Testis (tissue), 5 donors: ENCODE measurements around the gene ZCCHC18. TPM values are rescaled to one million over a fixed set of nuclear protein-coding genes. Genes with fewer than 3 reads are reported as not detected.
"Not testable (repeated sequence)": the region's sequence is repeated elsewhere in the genome, so short reads cannot be mapped to it uniquely, and the experiment has no call there.

Source experiments
- DNase-seq: peaks from one replicate; pipeline ENCODE4 v3.0.0-alpha.2; 2019
- H3K27ac ChIP-seq, 2 donors: fragments of 200-600 bp; sonication (generic); one replicate each; pipeline ENCODE4 v1.5.1; 2019
- H3K27me3 ChIP-seq: fragments of 200-600 bp; sonication (generic); one replicate; pipeline ENCODE4 v1.5.1; 2019
- H3K36me3 ChIP-seq: fragments of 200-600 bp; sonication (generic); one replicate; pipeline ENCODE4 v1.5.1; 2017; ENCODE audit warnings: low read depth; ENCODE audit errors: missing control alignments
- H3K4me1 ChIP-seq: fragments of 200-600 bp; sonication (generic); one replicate; pipeline ENCODE4 v1.5.1; 2019
- H3K4me3 ChIP-seq, 2 donors: fragments of 200-600 bp; sonication (generic); one replicate each; pipeline ENCODE4 v1.5.1; 2017 to 2019
- H3K9me3 ChIP-seq: fragments of 200-600 bp; sonication (generic); one replicate; pipeline ENCODE4 v1.5.1; 2017
- CTCF ChIP-seq, 3 experiments: fragments of 450-650 bp in 2 of 3; fragments of 200-600 bp in 1 of 3; sonication (generic) in 1 of 3; IDR thresholded peaks; one replicate each; pipeline ENCODE4 v1.5.1; 2016 to 2019; ENCODE audit warnings: antibody characterized with exemption in 3 of 3, mild to moderate bottlenecking in 2 of 3, moderate library complexity in 1 of 3
- POLR2A ChIP-seq: fragments of 450-650 bp; IDR thresholded peaks from one replicate; pipeline ENCODE4 v1.6.1; 2017; ENCODE audit warnings: antibody characterized with exemption, mild to moderate bottlenecking, moderate library complexity
- WGBS, 2 donors: methylation state at CpG; one replicate each; pipeline ENCODE4 v1.1.5; 2018; 5-methylcytosine and 5-hydroxymethylcytosine counted together
- intact Hi-C: fragments of 100-400 bp; cut with DNase I; formaldehyde crosslinking; loops from one replicate; pipeline ENCODE4 v1.15.1; 2023; ENCODE audit warnings: low total_unique reads
- long read RNA-seq, 2 donors: transcript quantifications; one replicate each; lab custom pipeline, GENCODE V29; 2026
- polyA plus RNA-seq: library from polyadenylated mRNA; stranded (reverse); fragments of 350-450 nt; fragmentation: Illumina TruSeq; extraction: RNeasy Lipid Tissue Mini Kit (QIAGEN cat#74804); gene quantifications from one replicate; pipeline ENCODE4 v1.2.3, GENCODE V29; 2014; ENCODE audit warnings: low read depth, low replicate concordance; ENCODE audit not compliant: insufficient read depth
- total RNA-seq, 2 donors: library from RNA; depleted of rRNA; stranded (reverse); fragments of >200 nt; gene quantifications; one replicate each; pipeline ENCODE4 v1.2.3, GENCODE V29; 2016

ZCCHC18 gene
- total RNA-seq = 10 to 100 TPM in 1 of 2 donors, 1 to 10 TPM in 1; 6.2 to 17.2 TPM
- 2.5 TPM for polyA plus RNA-seq
- long read RNA-seq, donor 1, partial matches to known transcripts = 0 of 2 reads
- long read RNA-seq, donor 1, other reads (novel, unspliced or antisense) = 0 of 2 reads
- long read RNA-seq, donor 2, partial matches to known transcripts = 0 of 1 reads
- long read RNA-seq, donor 2, other reads (novel, unspliced or antisense) = 0 of 1 reads

- Histone ChIP-seq H3K4me3 (peak within 1 kb of the TSS; percentile 54 to 69), H3K9me3 (no peaks in the 10 kb centered on the region), H3K4me1 (peaks cover 3% of the 10 kb centered on the region), H3K36me3 (no peaks in the 10 kb centered on the region), H3K27me3 (no peaks in the 10 kb centered on the region), H3K27ac (peak within 1 kb of the TSS; percentile 68 to 73)
- TF ChIP-seq POLR2A (no peak), CTCF (IDR thresholded peaks at IDR 0.05) (no peak)
- intact Hi-C loops = no loop called here
- 0% methylated on average over 3 to 40 of the region's 67 CpGs for WGBS, 2 donors
- DNase-seq = peak; percentile 67
These were observed at the start of gene ZCCHC18 for GRCh38 chrX:104112326-104112951. Gene ZCCHC18 (plus strand): TSS chrX:104112523. CDS start chrX:104114112, 1,589 bp downstream.

DNA sequence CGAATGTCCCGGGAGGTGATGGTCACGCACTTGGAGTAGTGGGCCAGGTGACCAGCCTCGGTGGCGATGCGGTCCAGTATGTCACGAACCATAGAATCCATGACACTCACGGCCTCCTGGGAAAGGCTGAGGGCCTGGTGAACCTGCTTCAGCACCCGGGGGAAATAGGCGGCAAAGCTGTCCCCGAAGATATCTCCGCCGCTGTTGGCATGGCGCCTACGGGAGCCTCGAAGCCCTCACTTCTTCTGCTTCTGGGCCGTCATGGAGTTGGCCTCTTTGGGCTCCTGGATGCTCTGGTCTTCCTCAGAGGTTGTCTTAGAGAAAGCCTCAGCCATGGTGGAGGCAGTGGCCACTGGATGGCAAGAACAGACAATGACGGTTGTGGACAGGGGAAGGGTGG lies 49.7 kb upstream of the ZCCHC18 start:
- H3K4me1 ChIP-seq, intact Hi-C loops, DNase-seq, H3K9me3 ChIP-seq, H3K4me3 ChIP-seq, H3K27me3 ChIP-seq, H3K36me3 ChIP-seq, H3K27ac ChIP-seq: not testable (repeated sequence)
- no CpG with 5 or more reads among the region's 18 CpGs for WGBS, 2 donors

DNA sequence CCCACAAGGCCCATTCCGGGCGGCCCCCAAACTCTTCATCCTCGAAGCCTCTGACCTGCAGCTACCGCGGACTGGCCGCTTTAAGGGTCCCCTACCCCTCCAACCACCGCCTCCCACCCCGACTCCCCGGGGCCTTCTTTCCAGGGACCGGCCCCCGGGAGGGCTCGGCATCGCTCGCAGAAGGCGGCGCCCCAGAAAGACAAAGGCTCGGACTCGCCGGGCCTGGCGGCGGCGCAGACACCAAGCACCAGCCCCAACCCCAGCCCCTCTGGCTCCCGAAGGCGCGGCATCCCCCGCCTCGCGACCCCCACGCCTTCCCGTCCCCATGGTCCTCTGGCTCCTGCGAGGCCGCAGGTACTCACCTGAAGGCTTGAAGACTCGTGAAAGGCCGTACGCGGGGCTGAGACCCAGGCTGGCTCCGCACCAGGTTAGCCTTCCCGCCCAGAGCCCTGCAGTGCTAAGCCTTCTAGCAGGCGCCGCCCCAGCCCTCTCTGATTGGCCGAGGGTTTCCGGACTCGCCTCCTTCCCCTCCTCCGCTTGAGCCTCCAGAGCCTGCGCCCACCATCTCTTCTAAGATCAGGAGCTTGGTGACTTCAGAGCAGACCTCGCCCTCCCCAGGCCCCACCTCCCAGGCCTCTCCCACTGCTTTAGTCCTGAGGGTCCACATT lies 36.4 kb upstream of the ZCCHC18 start, which contains the start of gene TMSB15C:
TSS of gene TMSB15C (minus strand) at position 459 of the 668 bp plus-strand sequence.
- DNase-seq, H3K27ac ChIP-seq, H3K36me3 ChIP-seq, H3K4me3 ChIP-seq, intact Hi-C loops, H3K27me3 ChIP-seq, H3K9me3 ChIP-seq, H3K4me1 ChIP-seq: not testable (repeated sequence)
- no CpG with 5 or more reads among the region's 46 CpGs for WGBS, 2 donors

GRCh38 chrX:104077854-104078253 lies 34.5 kb upstream of the ZCCHC18 start:
- DNase-seq, H3K27ac ChIP-seq, H3K36me3 ChIP-seq, intact Hi-C loops, H3K9me3 ChIP-seq, H3K4me1 ChIP-seq, H3K27me3 ChIP-seq, H3K4me3 ChIP-seq: not testable (repeated sequence)
- no CpG with 5 or more reads among the region's 6 CpGs for WGBS, 2 donors

DNA sequence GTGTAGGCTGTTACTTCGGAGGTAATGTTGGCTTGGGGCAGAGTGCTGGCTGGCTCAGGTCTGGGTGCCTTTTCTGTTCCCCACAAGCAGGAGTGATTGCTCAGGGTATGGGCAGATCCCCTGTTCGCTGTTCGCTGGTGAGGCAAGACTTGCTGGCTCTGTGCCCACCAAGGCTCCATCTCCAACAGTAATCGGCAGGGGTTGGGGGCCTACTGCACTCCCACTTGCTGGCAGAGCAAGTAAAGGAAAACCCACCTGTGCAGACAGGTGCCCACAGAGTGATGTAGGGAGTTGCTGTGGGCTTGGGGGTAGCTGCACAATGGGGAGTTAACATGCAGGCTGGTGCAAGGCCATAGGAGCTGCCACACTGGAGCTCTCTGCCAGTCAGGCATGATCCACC lies 28.3 kb upstream of the ZCCHC18 start:
- no peaks in the 10 kb centered on the region for H3K9me3 ChIP-seq
- H3K4me3 ChIP-seq = no peak overlapping the region
- no peak for TF ChIP-seq CTCF (IDR thresholded peaks at IDR 0.05)
- no peak for TF ChIP-seq POLR2A
- WGBS, 2 donors = 94% methylated on average over 4 of the region's 4 CpGs; no CpG with 5 or more reads in 1 of the 2 donors
- no peaks in the 10 kb centered on the region for H3K27me3 ChIP-seq
- intact Hi-C loops = no loop called here
- DNase-seq = no peak
- no peaks in the 10 kb centered on the region for H3K36me3 ChIP-seq
- no peaks in the 10 kb centered on the region for H3K4me1 ChIP-seq
- no peak overlapping the region for H3K27ac ChIP-seq

DNA sequence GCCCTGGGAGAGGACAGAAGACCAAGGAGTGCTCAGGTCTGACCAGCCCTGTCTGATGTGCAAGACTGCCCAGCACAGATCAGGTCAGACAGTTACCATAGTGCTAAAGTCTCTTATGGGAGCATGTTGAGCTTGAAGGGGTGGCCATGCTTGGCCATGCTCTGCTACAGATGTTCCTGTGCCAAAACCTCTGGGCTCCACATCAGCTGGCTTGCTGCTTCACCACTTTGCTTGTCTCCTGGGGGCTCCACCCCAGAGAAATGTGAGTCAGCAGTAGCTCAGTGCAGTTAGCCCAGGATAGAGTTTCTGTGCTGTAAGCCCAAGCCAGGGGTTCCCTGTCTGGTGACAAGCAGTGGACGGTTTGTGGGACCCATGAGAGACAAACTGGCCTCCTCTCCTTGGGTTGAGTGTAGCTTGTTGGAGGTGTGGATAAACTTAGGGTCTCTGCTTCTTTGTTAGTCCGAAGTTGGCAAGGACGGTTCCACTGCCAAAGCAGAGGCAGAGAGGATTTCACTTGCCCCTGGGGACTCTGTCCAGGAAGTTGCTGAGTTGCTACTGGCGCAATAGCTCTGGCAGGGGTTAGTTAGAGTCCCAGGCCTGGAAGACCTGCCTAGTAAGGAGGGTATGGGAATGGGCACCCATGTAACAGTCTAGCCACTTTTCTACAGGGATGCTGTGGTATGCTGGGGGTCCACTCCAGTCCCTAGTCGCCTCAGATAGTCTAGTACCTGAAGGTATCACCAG lies 27.6 kb upstream of the ZCCHC18 start:
- no peaks in the 10 kb centered on the region for H3K4me1 ChIP-seq
- no peak for DNase-seq
- no peaks in the 10 kb centered on the region for H3K27me3 ChIP-seq
- intact Hi-C loops = no loop called here
- H3K27ac ChIP-seq = no peak overlapping the region
- WGBS, 2 donors = 70 to 80% methylated on average over 4 of the region's 5 CpGs
- no peaks in the 10 kb centered on the region for H3K36me3 ChIP-seq
- no peaks in the 10 kb centered on the region for H3K9me3 ChIP-seq
- H3K4me3 ChIP-seq = no peak overlapping the region
- no peak for TF ChIP-seq CTCF (IDR thresholded peaks at IDR 0.05)
- no peak for TF ChIP-seq POLR2A
